GM13976 (cell line): ENCODE measurements around the gene EPHA8.

Source experiments
- DNase-seq: peaks from one replicate; pipeline ENCODE4 v3.0.0; 2012; ENCODE audit warnings: low spot score
- CTCF ChIP-seq: IDR thresholded peaks from 2 replicates; pipeline ENCODE4 v1.5.1; 2012; ENCODE audit warnings: borderline replicate concordance, mild to moderate bottlenecking; ENCODE audit not compliant: insufficient read depth; ENCODE audit errors: extremely low read depth, missing control alignments, control extremely low read depth
- in situ Hi-C: fragments of 300-500 bp; cut with MboI; formaldehyde crosslinking; loops from one replicate; pipeline ENCODE4 v1.12.0; 2022; ENCODE audit warnings: low sequenced_read_pairs, mixed read lengths, inconsistent platforms; ENCODE audit not compliant: unreplicated experiment

Gene EPHA8

DNA sequence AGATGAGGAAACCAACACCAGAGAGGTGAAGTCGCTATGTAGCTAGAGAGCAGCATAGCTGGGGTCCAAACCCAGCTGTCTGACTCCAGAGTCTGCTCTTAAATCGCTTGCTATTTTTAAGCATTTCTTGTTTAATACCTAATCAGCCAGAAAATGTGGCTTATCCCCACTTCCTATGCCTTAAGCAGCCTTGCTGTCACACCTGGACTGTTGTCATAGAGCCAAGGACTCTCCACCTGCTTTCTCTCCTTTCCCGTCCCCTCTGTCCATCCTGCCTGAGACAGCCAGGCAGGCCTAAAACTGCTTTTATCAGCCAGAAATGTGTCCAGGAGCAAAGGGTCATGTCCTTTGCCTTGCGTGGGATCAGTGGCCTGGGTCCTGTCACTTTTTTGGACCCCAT, 28.3 kb upstream of the EPHA8 start:
- no peak for TF ChIP-seq CTCF
- DNase-seq = no peak
- in situ Hi-C loops = no loop called here

GRCh38 chr1:22535399-22535798, 27.9 kb upstream of the EPHA8 start:
- TF ChIP-seq CTCF = no peak
- in situ Hi-C loops = no loop called here

DNA sequence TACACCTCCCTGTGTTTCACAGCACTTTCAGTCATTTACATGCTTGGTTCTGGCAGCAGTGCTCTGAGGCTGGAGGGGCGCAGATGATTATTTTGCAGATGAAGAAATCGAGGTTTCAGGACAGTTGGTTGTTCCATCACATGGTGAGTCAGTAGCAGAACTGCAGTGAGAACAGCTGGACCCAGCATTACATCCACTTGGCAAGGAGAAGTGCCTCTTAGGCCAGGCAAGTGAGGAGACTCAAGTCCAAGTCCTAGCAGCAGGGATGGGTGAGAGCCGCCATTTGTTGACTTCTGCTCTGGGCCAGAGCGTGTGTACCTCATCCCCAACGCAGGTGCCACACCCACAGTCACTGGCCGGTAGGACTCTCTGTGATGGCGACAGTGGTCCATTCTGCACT, 26.8 kb upstream of the EPHA8 start:
- no peak for DNase-seq
- TF ChIP-seq CTCF = no peak
- in situ Hi-C loops = no loop called here

More at GRCh38 chr1:22535399-22535798, 27.9 kb upstream of the EPHA8 start:
- DNase-seq = no peak

GRCh38 chr1:22537441-22538139, 25.7 kb upstream of the EPHA8 start:
- no peak for DNase-seq
- in situ Hi-C loops = no loop called here
- TF ChIP-seq CTCF = no peak

GRCh38 chr1:22539510-22540118, 23.7 kb upstream of the EPHA8 start:
- no peak for TF ChIP-seq CTCF
- in situ Hi-C loops = no loop called here
- no peak for DNase-seq

- in situ Hi-C loops = no loop called here
- DNase-seq = no peak
- TF ChIP-seq CTCF = no peak
Measured at GRCh38 chr1:22540337-22540736, 23.0 kb upstream of the EPHA8 start.
